HEK293T (cell line): ENCODE results near the gene CDCP2.

Experiments
- CTCF ChIA-PET: fragments of 350-600 bp; formaldehyde crosslinking; extraction: SDS; loops from one replicate; lab custom pipeline; 2021; ENCODE audit warnings: antibody characterized with exemption, inconsistent platforms; lab: Yijun Ruan, JAX
- POLR2A ChIA-PET: fragments of 350-600 bp; formaldehyde crosslinking; extraction: SDS; loops from one replicate; lab custom pipeline; 2020; ENCODE audit warnings: antibody characterized with exemption, inconsistent platforms; lab: Yijun Ruan, JAX
- DNase-seq: peaks from one replicate; pipeline ENCODE4 v3.0.0; 2012; ENCODE audit warnings: mixed read lengths; ENCODE audit errors: extremely low spot score
- ARNT ChIP-seq: fragments of 450-650 bp; IDR thresholded peaks from 2 replicates; pipeline ENCODE4 v1.6.1; 2017; ENCODE audit warnings: mild to moderate bottlenecking
- BHLHE40 ChIP-seq: fragments of 450-650 bp; IDR thresholded peaks from 2 replicates; pipeline ENCODE4 v1.6.1; 2016; ENCODE audit warnings: mild to moderate bottlenecking, moderate library complexity, borderline replicate concordance
- CTBP1 ChIP-seq: fragments of 450-650 bp; IDR thresholded peaks from 2 replicates; pipeline ENCODE4 v1.6.1; 2016; ENCODE audit warnings: borderline replicate concordance
- ELF4 ChIP-seq: fragments of 450-650 bp; IDR thresholded peaks from 2 replicates; pipeline ENCODE4 v1.6.1; 2017; ENCODE audit warnings: antibody characterized with exemption
- FOXA1 ChIP-seq: fragments of 450-650 bp; IDR thresholded peaks from 2 replicates; pipeline ENCODE4 v1.6.1; 2016; ENCODE audit warnings: mild to moderate bottlenecking
- FOXK2 ChIP-seq: fragments of 450-650 bp; IDR thresholded peaks from 2 replicates; pipeline ENCODE4 v1.6.1; 2016; ENCODE audit warnings: mild to moderate bottlenecking
- FOXM1 ChIP-seq: fragments of 450-650 bp; IDR thresholded peaks from 2 replicates; pipeline ENCODE4 v1.6.1; 2017; ENCODE audit warnings: mild to moderate bottlenecking, borderline replicate concordance
- HDGF ChIP-seq: fragments of 450-650 bp; IDR thresholded peaks from 2 replicates; pipeline ENCODE4 v1.6.1; 2017; ENCODE audit warnings: antibody characterized with exemption, borderline replicate concordance
- L3MBTL2 ChIP-seq: fragments of 450-650 bp; conservative IDR thresholded peaks from 2 replicates; pipeline ENCODE4 v1.6.1; 2016; ENCODE audit warnings: mild to moderate bottlenecking
- LEF1 ChIP-seq: fragments of 450-650 bp; IDR thresholded peaks from 2 replicates; pipeline ENCODE4 v1.6.1; 2017; ENCODE audit warnings: mild to moderate bottlenecking, borderline replicate concordance
- NFRKB ChIP-seq: fragments of 450-650 bp; IDR thresholded peaks from 2 replicates; pipeline ENCODE4 v1.6.1; 2016; ENCODE audit warnings: mild to moderate bottlenecking, moderate library complexity
- SP1 ChIP-seq: fragments of 450-650 bp; IDR thresholded peaks from 2 replicates; pipeline ENCODE4 v1.6.1; 2017
- SUZ12 ChIP-seq: fragments of 450-650 bp; IDR thresholded peaks from 2 replicates; pipeline ENCODE4 v1.6.1; 2016; ENCODE audit warnings: mild to moderate bottlenecking
- TARDBP ChIP-seq: fragments of 450-650 bp; IDR thresholded peaks from 2 replicates; pipeline ENCODE4 v1.6.1; 2016
- ZNF384 ChIP-seq: fragments of 450-650 bp; IDR thresholded peaks from 2 replicates; pipeline ENCODE4 v1.6.1; 2016
- TF ChIP-seq, protein P1 (sequence below): fragments of 450-650 bp; IDR thresholded peaks from 2 replicates; pipeline ENCODE4 v1.6.1; 2016

The CDCP2 gene

DNA sequence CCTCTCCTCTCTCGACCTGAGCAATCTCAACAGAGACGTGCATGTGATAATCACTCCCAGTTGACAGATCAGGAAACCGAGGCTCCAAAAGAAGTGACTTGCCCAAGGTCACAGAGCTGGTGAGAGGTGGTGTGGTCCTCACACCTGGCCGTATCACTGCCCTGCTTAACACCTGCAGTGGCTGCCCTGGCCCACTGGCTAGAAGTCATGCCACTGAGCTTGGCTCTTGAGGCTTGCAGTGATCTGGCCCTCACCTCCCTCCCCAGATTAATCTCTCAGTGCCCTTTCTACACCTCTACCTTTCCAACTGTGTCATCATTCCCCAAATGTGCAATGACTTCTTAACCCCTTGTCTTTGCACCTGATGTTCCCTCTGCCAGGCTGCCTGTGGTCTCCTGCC lies 38.8 kb downstream of the CDCP2 start:
- ChIA-PET POLR2A (interaction anchor here (1.3 kb wide), 1 partner anchor 61 kb away, joined by 3 read pairs; the partner anchor contains the start of genes TCEANC2 and TMEM59), CTCF (interaction anchor here (3.5 kb wide), 1 partner anchor 7 kb away, joined by 12 read pairs; no protein-coding TSS in a partner anchor)
- TF ChIP-seq SUZ12: no peak
- TF ChIP-seq NFRKB: no peak
- TF ChIP-seq FOXM1: no peak
- no peak for TF ChIP-seq ARNT
- TF ChIP-seq, protein P1, sequence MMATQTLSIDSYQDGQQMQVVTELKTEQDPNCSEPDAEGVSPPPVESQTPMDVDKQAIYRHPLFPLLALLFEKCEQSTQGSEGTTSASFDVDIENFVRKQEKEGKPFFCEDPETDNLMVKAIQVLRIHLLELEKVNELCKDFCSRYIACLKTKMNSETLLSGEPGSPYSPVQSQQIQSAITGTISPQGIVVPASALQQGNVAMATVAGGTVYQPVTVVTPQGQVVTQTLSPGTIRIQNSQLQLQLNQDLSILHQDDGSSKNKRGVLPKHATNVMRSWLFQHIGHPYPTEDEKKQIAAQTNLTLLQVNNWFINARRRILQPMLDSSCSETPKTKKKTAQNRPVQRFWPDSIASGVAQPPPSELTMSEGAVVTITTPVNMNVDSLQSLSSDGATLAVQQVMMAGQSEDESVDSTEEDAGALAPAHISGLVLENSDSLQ: no peak
- TF ChIP-seq BHLHE40: no peak
- no peak for TF ChIP-seq TARDBP
- no peak for TF ChIP-seq HDGF
- TF ChIP-seq LEF1: no peak
- TF ChIP-seq SP1: no peak
- no peak for TF ChIP-seq FOXA1
- no peak for TF ChIP-seq ZNF384
- no peak for TF ChIP-seq FOXK2
- TF ChIP-seq ELF4: no peak
- DNase-seq: no peak

DNA sequence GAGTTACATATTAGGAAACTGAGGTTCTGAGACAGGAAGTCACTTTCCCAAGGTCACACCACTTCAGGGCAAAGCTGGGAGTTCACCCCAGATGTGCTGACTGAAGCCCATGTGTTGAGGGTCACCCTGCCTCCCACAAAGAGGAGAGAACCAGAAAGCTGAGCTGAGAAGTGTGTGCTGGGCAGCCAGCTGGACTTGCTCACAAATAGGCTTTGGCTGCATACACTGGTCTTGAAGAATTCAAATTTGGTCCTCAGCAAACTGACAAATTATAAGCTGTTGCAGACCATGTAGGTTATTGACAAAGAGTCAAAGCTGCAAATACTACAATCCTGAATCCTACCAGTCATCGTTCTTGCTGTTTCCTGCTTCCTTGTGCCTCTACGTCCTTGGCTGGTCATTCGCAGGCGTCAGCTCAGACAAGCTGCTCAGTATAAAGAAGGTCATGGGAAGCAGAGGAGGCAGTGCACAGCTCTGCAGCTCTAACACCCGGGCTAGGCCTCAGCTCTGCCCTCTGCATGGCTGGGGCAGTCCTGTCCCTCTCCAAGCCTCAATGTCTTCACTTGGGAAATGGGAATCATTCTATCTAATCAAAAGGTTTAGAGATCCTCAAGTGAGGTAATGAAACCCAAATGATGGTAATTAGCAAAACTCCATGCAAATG lies 40.0 kb downstream of the CDCP2 start:
- TF ChIP-seq SUZ12 (no peak), BHLHE40 (no peak), ARNT (no peak), CTBP1 (no peak), L3MBTL2 (no peak), LEF1 (no peak), ELF4 (no peak), FOXK2 (no peak), FOXA1 (no peak), SP1 (no peak), NFRKB (no peak), ZNF384 (no peak), FOXM1 (no peak), HDGF (no peak), TARDBP (no peak)
- TF ChIP-seq, protein P1: no peak
- CTCF ChIA-PET: interaction anchor here (0.7 to 3.5 kb wide), 2 partner anchors 9 to 10 kb away, joined by 3 to 12 read pairs; no protein-coding TSS in a partner anchor
- POLR2A ChIA-PET: no interaction called here
- no peak for DNase-seq

DNA sequence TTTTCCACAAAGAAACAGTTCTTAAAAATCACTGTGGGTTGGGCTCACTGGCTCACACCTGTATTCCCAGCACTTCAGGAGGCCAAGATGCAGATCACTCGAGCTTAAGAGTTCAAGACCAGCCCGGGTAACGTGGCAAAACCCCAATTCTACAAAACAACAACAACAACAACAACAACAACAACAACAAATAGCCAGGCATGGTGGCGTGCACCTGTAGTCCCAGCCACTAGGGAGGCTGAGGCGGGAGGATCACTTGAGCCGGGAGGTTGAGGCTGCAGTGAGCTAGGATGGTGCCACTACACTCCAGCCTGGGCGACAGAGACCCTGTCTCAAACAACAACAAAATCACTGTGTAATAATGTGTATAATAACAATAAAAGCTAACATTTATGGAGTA lies 40.8 kb downstream of the CDCP2 start:
- no peak for DNase-seq
- ChIA-PET POLR2A (no interaction called here), CTCF (interaction anchor here (0.7 to 3.5 kb wide), 3 partner anchors 9 to 14 kb away, joined by 3 to 12 read pairs (median 3); no protein-coding TSS in a partner anchor)
- TF ChIP-seq SUZ12: no peak
- no peak for TF ChIP-seq SP1
- TF ChIP-seq NFRKB: no peak
- TF ChIP-seq ELF4: no peak
- TF ChIP-seq TARDBP: no peak
- TF ChIP-seq CTBP1: no peak
- no peak for TF ChIP-seq FOXA1
- TF ChIP-seq ZNF384: no peak
- TF ChIP-seq ARNT: no peak
- TF ChIP-seq FOXM1: no peak
- TF ChIP-seq L3MBTL2: no peak
- TF ChIP-seq LEF1: no peak
- no peak for TF ChIP-seq BHLHE40
- TF ChIP-seq, protein P1: no peak
- no peak for TF ChIP-seq FOXK2

- CTCF ChIA-PET: interaction anchor here (0.7 to 3.5 kb wide), 2 partner anchors 10 to 14 kb away, joined by 3 to 12 read pairs; no protein-coding TSS in a partner anchor
- POLR2A ChIA-PET: no interaction called here
- no peak for TF ChIP-seq BHLHE40
- TF ChIP-seq CTBP1: no peak
- TF ChIP-seq NFRKB: no peak
- no peak for TF ChIP-seq ZNF384
- TF ChIP-seq SP1: no peak
- TF ChIP-seq TARDBP: no peak
- TF ChIP-seq FOXK2: no peak
- DNase-seq: no peak
These were observed 41.2 kb downstream of the CDCP2 start for GRCh38 chr1:54111624-54112023.

- DNase-seq: no peak
- POLR2A ChIA-PET: no interaction called here
- CTCF ChIA-PET: interaction anchor here (3.5 kb wide), 1 partner anchor 11 kb away, joined by 12 read pairs; no protein-coding TSS in a partner anchor
- TF ChIP-seq CTBP1 (no peak), HDGF (no peak), ZNF384 (no peak), SP1 (no peak), BHLHE40 (no peak), ARNT (no peak), TARDBP (no peak)
- TF ChIP-seq, protein P1: no peak
These were observed 41.8 kb downstream of the CDCP2 start for GRCh38 chr1:54110996-54111395.
